Endothelial cell (in vitro differentiated cells): ENCODE measurements around the gene VOPP1. TPM values are rescaled to one million over a fixed set of nuclear protein-coding genes. Genes with fewer than 3 reads are reported as not detected.

Source experiments
- DNase-seq: peaks from one replicate; pipeline ENCODE4 v3.0.0; 2021; ENCODE audit warnings: low spot score
- H3K27ac Mint-ChIP-seq: one replicate; pipeline ENCODE4 v1.8.0; 2021; ENCODE audit warnings: mixed read lengths, inconsistent platforms; ENCODE audit not compliant: unreplicated experiment
- H3K27me3 Mint-ChIP-seq: one replicate; pipeline ENCODE4 v1.8.0; 2021; ENCODE audit warnings: mild to moderate bottlenecking, moderate library complexity, mixed read lengths, inconsistent platforms; ENCODE audit not compliant: unreplicated experiment
- H3K36me3 Mint-ChIP-seq: one replicate; pipeline ENCODE4 v1.8.0; 2021; ENCODE audit warnings: mild to moderate bottlenecking, low read depth, mixed read lengths, inconsistent platforms; ENCODE audit not compliant: unreplicated experiment
- H3K4me1 Mint-ChIP-seq: one replicate; pipeline ENCODE4 v1.8.0; 2021; ENCODE audit warnings: mild to moderate bottlenecking, mixed read lengths, inconsistent platforms; ENCODE audit not compliant: unreplicated experiment
- H3K4me3 Mint-ChIP-seq: one replicate; pipeline ENCODE4 v1.8.0; 2021; ENCODE audit warnings: mild to moderate bottlenecking, mixed read lengths, inconsistent platforms; ENCODE audit not compliant: unreplicated experiment
- H3K9me3 Mint-ChIP-seq: one replicate; pipeline ENCODE4 v1.8.0; 2021; ENCODE audit warnings: mixed read lengths, inconsistent platforms; ENCODE audit not compliant: unreplicated experiment
- total RNA-seq: library from RNA; stranded (reverse); fragmentation: NEBNext Ultra II Directional; extraction: Animal tissue kit (Norgen Biotek cat#: 25700); gene quantifications from one replicate; pipeline ENCODE4 v1.2.1, GENCODE V29; 2021; ENCODE audit not compliant: unreplicated experiment
- TF ChIP-seq, protein P1 (sequence below): fragments of 200-600 bp; sonication (generic); IDR thresholded peaks from one replicate; pipeline ENCODE4 v1.5.0; 2021; ENCODE audit warnings: antibody characterized with exemption; ENCODE audit not compliant: unreplicated experiment

VOPP1 gene
- total RNA-seq, 1 donor from 2014 or later, result 54.2 TPM

- H3K9me3 Mint-ChIP-seq, result no peaks in the 10 kb centered on the region
- TF ChIP-seq, protein P1, sequence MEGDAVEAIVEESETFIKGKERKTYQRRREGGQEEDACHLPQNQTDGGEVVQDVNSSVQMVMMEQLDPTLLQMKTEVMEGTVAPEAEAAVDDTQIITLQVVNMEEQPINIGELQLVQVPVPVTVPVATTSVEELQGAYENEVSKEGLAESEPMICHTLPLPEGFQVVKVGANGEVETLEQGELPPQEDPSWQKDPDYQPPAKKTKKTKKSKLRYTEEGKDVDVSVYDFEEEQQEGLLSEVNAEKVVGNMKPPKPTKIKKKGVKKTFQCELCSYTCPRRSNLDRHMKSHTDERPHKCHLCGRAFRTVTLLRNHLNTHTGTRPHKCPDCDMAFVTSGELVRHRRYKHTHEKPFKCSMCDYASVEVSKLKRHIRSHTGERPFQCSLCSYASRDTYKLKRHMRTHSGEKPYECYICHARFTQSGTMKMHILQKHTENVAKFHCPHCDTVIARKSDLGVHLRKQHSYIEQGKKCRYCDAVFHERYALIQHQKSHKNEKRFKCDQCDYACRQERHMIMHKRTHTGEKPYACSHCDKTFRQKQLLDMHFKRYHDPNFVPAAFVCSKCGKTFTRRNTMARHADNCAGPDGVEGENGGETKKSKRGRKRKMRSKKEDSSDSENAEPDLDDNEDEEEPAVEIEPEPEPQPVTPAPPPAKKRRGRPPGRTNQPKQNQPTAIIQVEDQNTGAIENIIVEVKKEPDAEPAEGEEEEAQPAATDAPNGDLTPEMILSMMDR, result no peak
- H3K27me3 Mint-ChIP-seq, result peaks cover 2% of the 10 kb centered on the region
- no peak for DNase-seq
- no peaks in the 10 kb centered on the region for H3K36me3 Mint-ChIP-seq
- H3K4me3 Mint-ChIP-seq, result no peak overlapping the region
- no peak overlapping the region for H3K27ac Mint-ChIP-seq
- peaks cover 3% of the 10 kb centered on the region for H3K4me1 Mint-ChIP-seq
Measured at GRCh38 chr7:55524558-55525310, 47.6 kb downstream of the VOPP1 start.

GRCh38 chr7:55523366-55523765, 48.9 kb downstream of the VOPP1 start:
- Mint-ChIP-seq H3K9me3 (no peaks in the 10 kb centered on the region), H3K27me3 (peaks cover 2% of the 10 kb centered on the region), H3K36me3 (peaks cover 5% of the 10 kb centered on the region), H3K4me3 (no peak overlapping the region), H3K27ac (no peak overlapping the region), H3K4me1 (peaks cover 6% of the 10 kb centered on the region)
- no peak for DNase-seq
- TF ChIP-seq, protein P1, result no peak

DNA sequence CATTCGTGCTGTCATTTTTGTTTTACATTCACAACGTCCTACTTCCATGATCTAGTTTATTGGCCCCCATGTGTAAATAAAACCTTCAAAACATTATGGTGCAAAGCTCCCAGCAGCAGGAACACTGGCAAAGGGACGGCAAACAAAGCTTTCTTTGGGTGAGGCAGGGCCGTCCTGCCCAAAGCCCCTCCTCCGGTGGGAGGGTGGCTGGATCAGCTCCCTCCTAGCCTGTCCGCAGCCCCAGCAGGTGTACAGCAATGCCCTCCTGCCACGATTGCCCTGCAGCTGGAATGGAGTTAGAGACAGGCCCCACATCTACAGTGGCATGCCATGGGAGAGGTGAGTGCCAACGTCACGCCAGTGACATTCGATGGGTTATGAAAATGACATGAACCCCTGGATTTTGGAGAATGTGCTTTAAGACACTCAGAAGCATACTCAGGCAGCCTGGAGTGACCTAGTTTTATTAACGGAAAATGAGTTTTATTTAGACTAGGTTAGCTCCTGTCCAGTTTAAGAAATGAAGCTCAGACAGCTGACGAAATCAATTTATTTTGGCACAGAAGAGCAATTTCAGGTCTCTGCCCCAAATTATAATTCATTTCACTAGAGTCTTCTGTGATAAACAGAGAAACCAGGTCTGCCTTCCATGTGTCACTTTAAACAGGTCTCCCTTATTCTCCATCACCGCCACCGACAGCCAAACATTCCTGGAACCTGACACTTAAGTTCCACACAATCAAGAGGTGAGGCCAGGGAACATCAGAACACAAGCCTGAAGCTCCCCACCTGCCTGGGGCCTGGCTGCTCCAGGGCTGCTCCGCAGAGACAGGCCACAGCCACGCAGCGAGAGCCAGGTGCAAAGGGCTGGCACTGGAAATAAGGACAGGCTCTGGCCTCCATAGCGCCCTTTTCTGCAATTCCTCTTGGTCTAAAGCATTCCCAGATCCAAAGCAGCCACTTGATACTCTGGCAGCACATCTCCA, 50.1 kb downstream of the VOPP1 start:
- no peak for DNase-seq
- no peak overlapping the region for H3K27ac Mint-ChIP-seq
- H3K4me1 Mint-ChIP-seq, result peaks cover 6% of the 10 kb centered on the region
- H3K4me3 Mint-ChIP-seq, result no peak overlapping the region
- peaks cover 2% of the 10 kb centered on the region for H3K27me3 Mint-ChIP-seq
- peaks cover 12% of the 10 kb centered on the region for H3K36me3 Mint-ChIP-seq
- H3K9me3 Mint-ChIP-seq, result no peaks in the 10 kb centered on the region
- TF ChIP-seq, protein P1, result no peak

GRCh38 chr7:55521512-55521911, 50.8 kb downstream of the VOPP1 start:
- H3K9me3 Mint-ChIP-seq, result no peaks in the 10 kb centered on the region
- no peak overlapping the region for H3K4me3 Mint-ChIP-seq
- no peak for DNase-seq
- H3K27ac Mint-ChIP-seq, result no peak overlapping the region
- H3K36me3 Mint-ChIP-seq, result peaks cover 12% of the 10 kb centered on the region
- peaks cover 2% of the 10 kb centered on the region for H3K27me3 Mint-ChIP-seq
- TF ChIP-seq, protein P1, result no peak
- H3K4me1 Mint-ChIP-seq, result peaks cover 8% of the 10 kb centered on the region
